ENCODE results near the gene FCRLA.

GRCh38 chr1:161691846-161692245 lies 15.2 kb upstream of the FCRLA start:
- TF ChIP-seq CTCF (IDR thresholded peaks at IDR 0.05) (no peak), POLR2A (IDR thresholded peaks at IDR 0.05) (no peak)
